ENCODE measurements around the gene IL10RB.

Gene IL10RB

GRCh38 chr21:33330726-33331125, 64.6 kb downstream of the IL10RB start:
- no peak for DNase-seq (ENCODE audit: low read depth in 2 of 2)

- DNase-seq (ENCODE audit: low read depth in 2 of 2) = no peak
Measured at GRCh38 chr21:33332143-33332542, 66.0 kb downstream of the IL10RB start.

GRCh38 chr21:33334191-33334590, 68.0 kb downstream of the IL10RB start:
- no peak for DNase-seq (ENCODE audit: low read depth in 2 of 2)

GRCh38 chr21:33334824-33335223, 68.7 kb downstream of the IL10RB start:
- no peak for DNase-seq (ENCODE audit: low read depth in 2 of 2)

GRCh38 chr21:33339135-33339534, 73.0 kb downstream of the IL10RB start:
- DNase-seq (ENCODE audit: low read depth in 2 of 2) = no peak

GRCh38 chr21:33339918-33340317, 73.8 kb downstream of the IL10RB start:
- DNase-seq (ENCODE audit: low read depth in 2 of 2) = no peak

GRCh38 chr21:33345751-33346238, 79.6 kb downstream of the IL10RB start:
- DNase-seq (ENCODE audit: low read depth in 2 of 2) = no peak
